ENCODE results near the gene SIPA1.
"Not testable (repeated sequence)": the region's sequence is repeated elsewhere in the genome, so short reads cannot be mapped to it uniquely, and the experiment has no call there.

The SIPA1 gene

DNA sequence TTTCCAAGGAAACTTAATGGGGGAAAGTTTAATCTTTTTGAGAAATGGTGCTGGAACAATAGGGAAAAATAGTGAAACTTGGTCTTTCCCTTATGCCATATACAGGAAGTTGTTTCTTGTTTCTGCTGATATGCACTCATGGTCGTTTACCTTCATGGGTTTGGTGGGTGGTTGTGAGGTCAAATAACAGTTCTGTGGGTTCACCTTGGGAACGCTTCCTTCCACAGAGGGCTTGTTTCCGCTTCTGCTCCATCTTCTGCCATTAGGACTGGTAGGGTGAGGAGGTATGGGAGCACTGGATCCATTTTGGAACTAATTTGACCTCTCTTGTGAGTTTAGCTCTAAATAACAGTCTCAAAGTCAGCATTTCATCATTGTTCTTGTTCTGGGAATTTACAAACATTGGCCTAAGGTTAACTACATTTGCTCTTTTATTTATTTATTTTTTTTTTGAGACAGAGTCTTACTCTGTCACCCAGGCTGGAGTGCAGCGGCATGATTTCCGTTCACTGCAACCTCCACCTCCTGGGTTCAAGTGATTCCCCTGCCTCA lies 42.4 kb downstream of the SIPA1 start:
- Histone ChIP-seq H3K36me3 (ENCODE audit: insufficient read depth, insufficient read length, low read length) (no peaks in the 10 kb centered on the region), H3K9ac (ENCODE audit: insufficient read length, low read depth) (no peak overlapping the region), H3K9me3 (ENCODE audit: insufficient read depth, low read length) (no peaks in the 10 kb centered on the region), H3K27me3 (ENCODE audit: insufficient read depth, insufficient read length) (no peaks in the 10 kb centered on the region), H3K4me1 (ENCODE audit: insufficient read depth, insufficient read length) (no peaks in the 10 kb centered on the region), H3K4me3 (ENCODE audit: insufficient read length, low read depth) (no peak overlapping the region)
- no peak for DNase-seq (ENCODE audit: low read depth, low spot score)
- TF ChIP-seq SUZ12 (IDR thresholded peaks at IDR 0.05; ENCODE audit: extremely low read depth, insufficient read depth, insufficient read length) (no peak), ZNF274 (IDR thresholded peaks at IDR 0.05; ENCODE audit: low read depth, low read length) (no peak), YY1 (IDR thresholded peaks at IDR 0.05; ENCODE audit: insufficient read depth, insufficient read length) (no peak)

DNA sequence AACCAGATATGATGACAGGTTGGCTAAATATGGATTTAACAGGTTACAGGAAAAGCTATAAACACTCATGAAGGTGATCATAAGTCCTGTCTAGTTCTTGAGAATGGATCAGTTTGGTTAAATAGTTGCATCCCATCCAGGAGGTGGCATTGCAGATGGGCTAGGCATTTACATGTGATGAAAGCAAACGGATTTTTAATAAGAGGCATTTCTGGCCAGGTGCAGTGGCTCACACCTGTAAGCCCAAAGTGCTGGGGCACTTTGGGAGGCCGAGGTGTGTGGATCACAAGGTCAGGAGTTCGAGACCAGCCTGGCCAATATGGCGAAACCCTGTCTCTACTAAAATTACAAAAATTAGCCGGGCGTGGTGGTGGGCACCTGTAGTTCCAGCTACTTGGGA lies 45.6 kb downstream of the SIPA1 start:
- DNase-seq (ENCODE audit: low read depth, low spot score); H3K36me3 ChIP-seq (ENCODE audit: insufficient read depth, insufficient read length, low read length); H3K4me3 ChIP-seq (ENCODE audit: insufficient read length, low read depth); H3K4me1 ChIP-seq (ENCODE audit: insufficient read depth, insufficient read length); H3K9ac ChIP-seq (ENCODE audit: insufficient read length, low read depth); H3K9me3 ChIP-seq (ENCODE audit: insufficient read depth, low read length); H3K27me3 ChIP-seq (ENCODE audit: insufficient read depth, insufficient read length): not testable (repeated sequence)

DNA sequence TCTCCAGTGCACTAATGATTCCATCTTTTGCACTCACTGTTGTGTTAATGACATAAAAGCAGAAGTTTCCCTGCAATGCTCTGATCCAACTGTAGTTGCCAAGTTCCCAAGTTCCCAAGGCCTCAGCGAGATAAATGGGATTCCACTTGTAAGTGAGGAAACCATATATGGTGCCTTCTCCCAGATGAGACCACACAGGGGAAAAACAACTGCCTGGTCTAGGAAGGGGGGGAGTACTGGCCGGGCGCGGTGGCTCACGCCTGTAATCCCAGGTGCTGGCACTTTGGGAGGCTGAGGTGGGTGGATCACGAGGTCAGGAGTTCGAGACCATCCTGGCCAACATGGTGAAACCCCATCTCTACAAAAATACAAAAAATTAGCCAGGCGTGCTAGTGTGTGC lies 48.1 kb downstream of the SIPA1 start:
- no peaks in the 10 kb centered on the region for H3K36me3 ChIP-seq (ENCODE audit: insufficient read depth, insufficient read length, low read length)
- no peaks in the 10 kb centered on the region for H3K9me3 ChIP-seq (ENCODE audit: insufficient read depth, low read length)
- no peaks in the 10 kb centered on the region for H3K27me3 ChIP-seq (ENCODE audit: insufficient read depth, insufficient read length)
- no peak for TF ChIP-seq YY1 (IDR thresholded peaks at IDR 0.05; ENCODE audit: insufficient read depth, insufficient read length)
- DNase-seq (ENCODE audit: low read depth, low spot score), result no peak
- no peaks in the 10 kb centered on the region for H3K4me1 ChIP-seq (ENCODE audit: insufficient read depth, insufficient read length)
- no peak overlapping the region for H3K9ac ChIP-seq (ENCODE audit: insufficient read length, low read depth)
- H3K4me3 ChIP-seq (ENCODE audit: insufficient read length, low read depth), result no peak overlapping the region

DNA sequence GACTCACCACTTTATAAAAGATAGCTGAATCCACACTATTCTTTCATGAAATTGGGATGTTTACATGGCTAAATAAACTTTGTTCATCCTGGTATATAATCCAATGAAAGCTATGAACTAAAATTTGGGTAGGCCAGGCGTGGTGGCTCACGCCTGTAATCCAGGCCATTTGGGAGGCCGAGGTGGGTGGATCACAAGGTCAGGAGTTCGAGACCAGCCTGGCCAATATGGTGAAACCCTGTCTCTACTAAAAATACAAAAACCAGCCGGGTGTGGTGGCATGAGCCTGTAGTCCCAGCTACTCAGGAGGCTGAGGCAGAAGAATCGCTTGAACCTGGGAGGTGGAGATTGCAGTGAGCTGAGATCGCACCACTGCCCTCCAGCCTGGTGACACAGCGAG lies 53.9 kb downstream of the SIPA1 start:
- H3K9me3 ChIP-seq (ENCODE audit: insufficient read depth, low read length); H3K36me3 ChIP-seq (ENCODE audit: insufficient read depth, insufficient read length, low read length); H3K27me3 ChIP-seq (ENCODE audit: insufficient read depth, insufficient read length); DNase-seq (ENCODE audit: low read depth, low spot score); H3K4me1 ChIP-seq (ENCODE audit: insufficient read depth, insufficient read length); H3K9ac ChIP-seq (ENCODE audit: insufficient read length, low read depth); H3K4me3 ChIP-seq (ENCODE audit: insufficient read length, low read depth): not testable (repeated sequence)

DNA sequence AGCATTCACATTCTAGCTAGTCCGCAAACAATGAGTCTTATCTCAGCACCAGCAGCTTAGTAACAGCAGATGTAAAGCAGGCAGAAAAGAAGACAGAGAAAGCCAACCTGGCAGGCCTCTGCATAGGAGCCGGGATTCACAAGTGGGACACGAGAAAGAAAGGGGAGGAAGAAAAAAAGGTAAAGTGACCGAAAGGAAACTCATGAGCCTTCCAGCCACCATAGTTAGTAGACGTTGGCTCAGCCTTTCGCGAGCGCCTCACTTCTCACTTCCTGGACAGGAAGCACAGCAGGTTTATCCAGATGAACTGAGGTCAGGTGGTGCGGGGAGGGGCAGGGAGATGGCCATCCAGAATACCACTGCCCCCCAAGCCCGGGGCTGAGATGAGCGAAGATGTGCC lies 54.5 kb downstream of the SIPA1 start:
- H3K36me3 ChIP-seq (ENCODE audit: insufficient read depth, insufficient read length, low read length), result no peaks in the 10 kb centered on the region
- no peak for TF ChIP-seq SUZ12 (IDR thresholded peaks at IDR 0.05; ENCODE audit: extremely low read depth, insufficient read depth, insufficient read length)
- no peak for TF ChIP-seq YY1 (IDR thresholded peaks at IDR 0.05; ENCODE audit: insufficient read depth, insufficient read length)
- TF ChIP-seq ZNF274 (IDR thresholded peaks at IDR 0.05; ENCODE audit: low read depth, low read length), result no peak
- no peaks in the 10 kb centered on the region for H3K4me1 ChIP-seq (ENCODE audit: insufficient read depth, insufficient read length)
- no peaks in the 10 kb centered on the region for H3K9me3 ChIP-seq (ENCODE audit: insufficient read depth, low read length)
- H3K9ac ChIP-seq (ENCODE audit: insufficient read length, low read depth), result no peak overlapping the region
- no peaks in the 10 kb centered on the region for H3K27me3 ChIP-seq (ENCODE audit: insufficient read depth, insufficient read length)
- no peak overlapping the region for H3K4me3 ChIP-seq (ENCODE audit: insufficient read length, low read depth)
- DNase-seq (ENCODE audit: low read depth, low spot score), result no peak

DNA sequence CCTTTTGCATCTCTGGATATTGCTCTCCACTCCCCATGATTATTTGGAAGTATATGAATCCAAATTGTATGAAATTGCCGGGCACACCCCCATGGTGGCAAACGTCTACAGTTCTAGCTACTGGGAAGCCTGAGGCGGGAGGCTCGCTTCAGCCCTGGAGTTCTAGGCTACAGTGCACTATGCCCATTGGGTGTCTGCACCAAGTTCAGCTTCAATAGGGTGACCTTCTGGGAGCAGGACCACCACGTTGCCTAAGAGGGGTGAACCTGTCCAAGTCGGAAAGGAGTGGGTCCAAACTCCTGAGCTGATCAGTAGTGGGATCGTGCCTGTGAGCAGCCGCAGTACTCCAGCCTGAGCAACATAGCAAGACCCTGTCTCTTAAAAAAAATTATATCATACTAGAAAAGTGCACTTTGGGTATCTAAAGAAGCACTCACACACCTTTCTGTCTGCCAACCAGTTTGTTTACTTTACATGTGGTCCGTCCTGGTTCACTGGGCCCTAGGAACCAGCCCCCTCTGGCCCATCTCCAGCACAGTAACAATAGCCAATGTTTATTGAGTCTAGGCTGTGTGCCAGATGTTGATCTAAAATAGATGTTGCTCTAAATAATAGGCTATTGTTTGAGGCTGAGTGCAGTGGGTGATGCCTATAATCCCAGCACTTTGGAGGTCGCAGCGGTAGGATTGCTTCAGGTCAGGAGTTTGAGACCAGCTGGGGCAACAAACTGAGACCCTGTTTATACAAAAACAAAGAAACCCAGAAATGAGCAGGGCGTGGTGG lies 57.7 kb downstream of the SIPA1 start:
- H3K4me3 ChIP-seq (ENCODE audit: insufficient read length, low read depth), result no peak overlapping the region
- no peak for TF ChIP-seq SUZ12 (IDR thresholded peaks at IDR 0.05; ENCODE audit: extremely low read depth, insufficient read depth, insufficient read length)
- no peak for TF ChIP-seq YY1 (IDR thresholded peaks at IDR 0.05; ENCODE audit: insufficient read depth, insufficient read length)
- no peak for TF ChIP-seq ZNF274 (IDR thresholded peaks at IDR 0.05; ENCODE audit: low read depth, low read length)
- H3K27me3 ChIP-seq (ENCODE audit: insufficient read depth, insufficient read length), result no peaks in the 10 kb centered on the region
- DNase-seq (ENCODE audit: low read depth, low spot score), result no peak
- no peaks in the 10 kb centered on the region for H3K36me3 ChIP-seq (ENCODE audit: insufficient read depth, insufficient read length, low read length)
- no peak overlapping the region for H3K9ac ChIP-seq (ENCODE audit: insufficient read length, low read depth)
- H3K4me1 ChIP-seq (ENCODE audit: insufficient read depth, insufficient read length), result no peaks in the 10 kb centered on the region
- H3K9me3 ChIP-seq (ENCODE audit: insufficient read depth, low read length), result peaks cover 7% of the 10 kb centered on the region

DNA sequence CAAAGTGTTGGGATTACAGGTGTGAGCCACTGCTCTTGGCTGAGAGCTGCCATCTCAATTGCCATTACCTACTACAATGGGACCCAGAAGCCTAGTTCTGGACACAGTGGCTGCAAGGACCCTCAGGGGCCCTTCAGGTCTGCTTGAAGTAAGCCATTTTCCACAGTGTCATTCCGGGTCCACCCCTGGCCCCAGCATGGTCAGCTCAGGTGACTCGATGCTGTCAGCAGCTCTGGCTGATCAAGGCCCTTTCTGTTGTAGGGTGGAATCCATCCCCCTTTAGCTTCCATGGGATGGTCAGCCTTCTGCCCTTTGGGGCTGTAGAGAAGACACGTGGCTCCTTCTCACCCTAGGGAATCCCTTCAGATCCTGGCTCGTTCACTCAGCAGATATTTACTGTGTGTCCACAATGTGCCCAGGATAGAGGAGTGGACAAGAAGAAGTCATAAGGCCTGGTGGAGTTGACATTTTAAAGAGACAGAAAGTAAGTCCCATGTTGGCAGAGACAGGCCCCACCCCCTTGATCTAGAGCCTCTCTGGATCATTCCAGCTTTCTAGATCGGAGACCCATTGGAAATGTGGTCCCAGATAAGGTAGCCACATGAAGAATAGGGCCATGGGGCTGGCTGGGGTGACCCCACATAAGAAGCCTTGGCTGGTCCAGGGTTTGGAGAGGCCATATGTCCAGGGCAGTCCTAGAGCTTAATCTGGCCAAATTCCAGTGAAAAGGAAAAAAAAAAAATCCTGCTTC lies 59.1 kb downstream of the SIPA1 start:
- TF ChIP-seq ZNF274 (IDR thresholded peaks at IDR 0.05; ENCODE audit: low read depth, low read length) (no peak), YY1 (IDR thresholded peaks at IDR 0.05; ENCODE audit: insufficient read depth, insufficient read length) (no peak), SUZ12 (IDR thresholded peaks at IDR 0.05; ENCODE audit: extremely low read depth, insufficient read depth, insufficient read length) (no peak)
- H3K4me1 ChIP-seq (ENCODE audit: insufficient read depth, insufficient read length), result no peaks in the 10 kb centered on the region
- DNase-seq (ENCODE audit: low read depth, low spot score), result no peak
- H3K4me3 ChIP-seq (ENCODE audit: insufficient read length, low read depth), result no peak overlapping the region
- no peak overlapping the region for H3K9ac ChIP-seq (ENCODE audit: insufficient read length, low read depth)
- H3K27me3 ChIP-seq (ENCODE audit: insufficient read depth, insufficient read length), result no peaks in the 10 kb centered on the region
- H3K36me3 ChIP-seq (ENCODE audit: insufficient read depth, insufficient read length, low read length), result no peaks in the 10 kb centered on the region
- peaks cover 8% of the 10 kb centered on the region for H3K9me3 ChIP-seq (ENCODE audit: insufficient read depth, low read length)
